GM19467 (cell line): ENCODE measurements around the gene GPBP1.
"Not testable (repeated sequence)": the region's sequence is repeated elsewhere in the genome, so short reads cannot be mapped to it uniquely, and the experiment has no call there.

ENCODE experiments used
- ATAC-seq: cut with Tn5 transposase; IDR thresholded peaks from one replicate; pipeline ENCODE4 v1.9.1; 2021; ENCODE audit warnings: mild to moderate bottlenecking, moderate library complexity; ENCODE audit not compliant: unreplicated experiment

Gene GPBP1

DNA sequence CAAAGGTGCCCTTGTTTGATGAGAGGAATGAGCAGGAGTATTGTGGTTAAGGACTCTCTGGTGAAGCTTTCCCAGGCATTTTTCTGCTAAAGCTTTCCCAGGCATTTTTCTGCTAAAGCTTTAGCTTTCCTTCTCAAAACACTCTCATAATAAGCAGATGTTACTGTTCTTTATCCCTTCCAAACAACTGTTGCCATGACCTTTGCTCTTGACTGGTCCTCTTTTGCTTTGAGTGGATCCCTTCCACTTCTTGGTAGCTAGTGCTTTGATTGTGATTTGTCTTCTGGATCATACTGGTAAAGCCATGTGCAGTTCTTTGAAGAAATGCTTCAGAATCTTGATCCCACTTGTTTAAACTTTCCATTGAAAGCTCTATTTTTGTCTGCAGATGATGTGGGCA is 85.8 kb downstream of the GPBP1 start:
- no peak for ATAC-seq

DNA sequence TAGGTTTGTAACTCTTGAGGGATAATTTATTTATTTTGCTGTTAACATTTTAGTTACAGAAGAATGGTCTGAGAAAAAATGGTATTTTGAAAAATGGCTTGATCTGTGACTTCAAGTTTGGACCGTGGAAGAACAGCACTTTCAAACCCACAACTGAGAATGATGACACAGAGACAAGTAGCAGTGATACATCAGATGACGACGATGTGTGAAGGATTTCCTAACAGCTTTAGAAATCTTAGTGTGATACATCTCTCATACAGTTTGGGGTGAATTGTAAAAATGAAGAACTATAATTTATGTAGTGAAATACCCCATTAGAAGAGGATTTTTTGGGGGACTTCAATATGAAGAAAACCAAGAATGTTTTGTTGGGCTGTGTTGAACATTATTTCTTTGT is 88.7 kb downstream of the GPBP1 start:
- ATAC-seq = no peak

- ATAC-seq = no peak
Measured at GRCh38 chr5:57267805-57268204, 93.9 kb downstream of the GPBP1 start.

GRCh38 chr5:57276353-57276752 is 102.5 kb downstream of the GPBP1 start:
- ATAC-seq = no peak

- ATAC-seq = no peak
Measured at GRCh38 chr5:57277085-57277484, 103.2 kb downstream of the GPBP1 start.

DNA sequence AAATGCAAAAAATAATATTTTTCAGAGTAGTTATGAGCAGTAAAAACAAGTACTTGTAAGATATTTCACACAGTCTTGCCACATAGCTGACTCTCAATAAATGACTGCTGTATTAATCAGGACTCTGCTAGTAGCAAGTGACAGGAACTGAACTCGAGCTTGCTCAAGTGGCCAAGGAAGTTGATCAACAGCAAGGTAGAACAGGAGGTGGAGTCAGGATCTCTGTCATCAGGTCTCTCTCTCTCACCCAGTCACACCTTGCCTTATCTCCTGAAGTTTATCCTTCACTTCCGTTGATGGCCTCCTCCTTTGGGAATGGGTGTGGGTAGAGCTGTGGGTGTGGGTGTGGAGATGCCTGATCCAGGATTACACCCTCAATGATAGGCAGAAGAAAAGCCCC is 107.0 kb downstream of the GPBP1 start:
- ATAC-seq = no peak

DNA sequence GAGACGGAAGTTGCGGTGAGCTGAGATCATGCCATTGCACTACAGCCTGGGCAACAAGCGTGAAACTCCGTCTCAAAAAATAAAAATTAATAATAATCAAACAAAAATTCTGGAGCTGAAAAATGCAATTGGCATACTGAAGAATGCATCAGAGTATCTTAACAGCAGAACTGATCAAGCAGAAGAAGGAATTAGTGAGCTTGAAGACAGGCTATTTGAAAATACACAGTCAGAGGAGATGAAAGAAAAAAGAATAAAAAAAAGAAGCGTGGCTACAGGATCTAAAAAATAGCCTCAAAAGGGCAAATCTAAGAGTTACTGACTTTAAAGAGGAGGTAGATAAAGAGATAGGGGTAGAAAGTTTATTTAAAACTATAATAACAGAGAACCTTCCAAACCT is 111.2 kb downstream of the GPBP1 start:
- ATAC-seq = not testable (repeated sequence)

- ATAC-seq = no peak
Measured at GRCh38 chr5:57291894-57292293, 118.0 kb downstream of the GPBP1 start.

DNA sequence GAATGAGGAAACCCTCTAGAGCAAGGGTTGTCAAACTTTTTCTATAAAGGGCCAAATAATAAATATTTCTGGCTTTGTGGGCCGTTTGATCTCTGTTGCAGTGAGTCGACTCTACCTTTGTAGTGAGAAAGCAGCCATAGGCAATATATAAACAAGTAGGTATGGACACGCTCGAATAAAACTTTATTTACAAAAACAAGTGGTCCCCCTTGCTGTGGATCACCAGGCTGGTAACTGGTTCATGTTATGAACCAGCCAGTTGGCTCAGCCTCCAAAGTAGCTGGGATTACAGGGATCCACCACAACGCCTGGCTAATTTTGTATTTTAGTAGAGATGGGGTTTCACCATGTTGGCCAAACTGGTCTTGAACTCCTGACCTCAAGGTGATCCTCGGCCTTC is 118.5 kb downstream of the GPBP1 start:
- no peak for ATAC-seq

DNA sequence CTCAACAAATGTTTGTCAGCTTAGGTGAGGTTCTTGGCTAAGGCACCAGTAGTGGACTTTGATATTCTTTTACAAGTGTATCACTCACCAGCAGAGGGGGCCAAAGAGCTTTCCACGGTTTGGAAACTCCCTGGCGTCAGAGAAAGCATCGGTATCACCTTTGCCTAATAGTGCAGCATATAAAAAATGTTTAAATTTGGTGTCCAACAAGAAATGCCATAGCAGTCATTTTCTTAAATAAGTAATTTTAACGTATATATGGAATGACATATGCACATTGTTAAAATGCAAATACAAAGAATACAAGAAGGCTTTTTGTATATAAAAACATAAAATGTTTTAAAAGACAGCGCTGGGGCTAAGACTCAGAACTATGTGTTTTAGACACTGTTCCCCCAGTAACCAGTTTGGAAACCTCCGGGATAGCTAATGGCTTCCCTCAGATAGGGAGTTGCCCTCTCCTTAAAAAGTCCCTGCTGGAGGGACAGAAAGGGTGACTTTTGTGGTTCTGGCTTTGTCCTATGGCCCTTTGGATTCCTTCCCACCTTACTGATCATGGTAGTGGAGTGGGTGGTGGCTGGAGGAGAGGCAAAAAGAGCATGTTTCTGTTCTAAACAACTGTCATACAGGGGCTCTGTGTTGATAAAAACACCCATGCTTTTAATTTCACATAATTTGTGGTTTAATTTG is 124.6 kb downstream of the GPBP1 start:
- ATAC-seq = peak; percentile 64

GRCh38 chr5:57298985-57299491 is 125.2 kb downstream of the GPBP1 start:
- no peak for ATAC-seq

DNA sequence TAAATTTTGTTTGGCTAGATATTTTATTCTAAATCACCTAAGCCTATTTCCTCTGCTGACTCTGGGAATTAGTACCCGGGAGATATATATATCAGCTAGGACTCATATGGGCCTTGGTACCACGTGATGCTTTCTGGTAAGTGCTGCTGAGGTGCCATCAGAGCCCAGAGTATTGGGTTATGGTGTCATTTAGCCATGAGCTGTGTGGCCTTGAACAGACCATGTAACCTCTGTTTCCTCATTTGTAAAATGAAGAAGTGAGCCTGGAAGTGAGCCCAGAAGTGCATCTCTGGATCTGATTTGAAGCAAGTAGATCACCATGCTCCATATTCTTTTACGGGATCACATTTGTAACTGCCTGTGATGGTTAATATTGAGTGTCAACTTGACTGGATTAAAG is 126.1 kb downstream of the GPBP1 start:
- ATAC-seq = no peak

- ATAC-seq = peak; percentile 36
Measured at GRCh38 chr5:57302164-57302563, 128.3 kb downstream of the GPBP1 start.

DNA sequence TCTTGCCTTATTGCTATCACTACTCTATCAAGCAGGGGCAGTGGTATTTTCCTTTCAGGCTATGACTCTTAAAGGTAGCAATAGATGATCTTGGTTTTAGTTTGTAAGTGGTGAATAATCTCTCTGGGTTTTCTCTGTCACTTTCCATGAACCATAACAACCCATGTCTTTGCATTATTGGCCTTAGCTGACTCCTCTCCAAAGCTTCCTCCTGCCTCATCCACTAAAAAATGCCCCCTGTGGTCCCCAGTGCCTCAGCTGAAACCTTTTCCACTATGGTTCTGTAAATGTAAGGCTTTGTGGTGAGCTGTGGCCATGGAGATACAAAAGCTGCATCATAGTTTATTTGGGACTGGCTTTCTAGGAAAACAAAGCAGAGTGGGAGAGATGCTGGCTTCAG is 128.8 kb downstream of the GPBP1 start:
- ATAC-seq = no peak

- no peak for ATAC-seq
Measured at GRCh38 chr5:57303985-57304384, 130.1 kb downstream of the GPBP1 start.

DNA sequence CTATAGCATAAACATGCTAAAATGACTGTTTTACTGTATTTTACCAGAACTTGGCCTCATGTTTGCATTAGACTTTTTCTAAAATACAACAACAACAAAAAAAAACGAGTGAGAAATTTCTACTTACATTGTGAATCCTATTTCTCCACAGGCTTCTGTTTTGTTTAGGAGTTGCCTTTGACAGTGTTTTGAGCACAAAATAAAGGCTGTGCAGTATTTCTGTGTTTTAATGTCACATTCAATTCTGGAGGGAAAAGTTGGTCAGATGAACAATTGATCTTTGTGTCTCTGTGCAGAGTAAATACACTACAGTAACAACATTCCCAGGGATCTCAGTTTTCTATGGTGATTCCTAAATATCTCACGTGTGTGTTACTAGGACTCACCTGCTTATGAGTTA is 131.1 kb downstream of the GPBP1 start:
- no peak for ATAC-seq

DNA sequence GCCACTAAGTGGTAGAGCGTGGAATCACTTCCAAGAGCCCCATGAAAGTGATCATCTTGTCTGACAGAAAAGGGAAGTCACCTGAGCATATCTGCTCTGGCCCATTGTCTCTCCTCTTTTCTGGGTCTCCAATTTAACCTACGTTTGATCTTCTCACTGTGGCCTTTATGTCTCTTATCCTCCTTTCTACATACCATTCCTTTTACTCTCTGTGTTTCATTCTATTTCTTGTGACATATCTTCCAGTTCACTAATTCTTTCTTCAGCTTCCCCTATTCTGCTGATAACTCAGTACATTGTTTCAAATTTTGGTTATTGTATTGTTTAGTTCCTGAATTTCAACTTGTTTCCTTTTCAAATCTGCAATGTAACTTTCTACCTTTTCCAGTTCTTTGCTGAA is 132.5 kb downstream of the GPBP1 start:
- no peak for ATAC-seq

- ATAC-seq = no peak
Measured at GRCh38 chr5:57307516-57307915, 133.7 kb downstream of the GPBP1 start.

DNA sequence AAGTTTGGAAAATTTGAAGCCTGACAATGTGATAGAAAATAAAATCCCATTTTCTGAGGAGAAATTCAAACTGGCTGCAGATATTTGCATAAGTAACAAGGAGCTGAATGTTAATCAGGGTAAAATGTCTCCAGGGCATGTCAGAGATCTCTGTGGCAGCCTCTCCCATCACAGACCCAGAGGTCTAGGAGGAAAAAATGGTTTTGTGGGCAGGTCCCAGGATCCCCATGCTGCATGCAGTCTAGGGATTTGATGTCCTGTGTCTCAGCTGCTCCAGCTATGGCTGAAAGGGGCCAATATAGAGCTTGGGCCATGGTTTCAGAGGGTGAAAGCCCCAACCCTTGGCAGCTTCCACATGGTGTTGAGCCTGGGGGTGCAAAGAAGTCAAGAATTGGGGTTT is 135.2 kb downstream of the GPBP1 start:
- ATAC-seq = not testable (repeated sequence)

- no peak for ATAC-seq
Measured at GRCh38 chr5:57311251-57311650, 137.4 kb downstream of the GPBP1 start.

DNA sequence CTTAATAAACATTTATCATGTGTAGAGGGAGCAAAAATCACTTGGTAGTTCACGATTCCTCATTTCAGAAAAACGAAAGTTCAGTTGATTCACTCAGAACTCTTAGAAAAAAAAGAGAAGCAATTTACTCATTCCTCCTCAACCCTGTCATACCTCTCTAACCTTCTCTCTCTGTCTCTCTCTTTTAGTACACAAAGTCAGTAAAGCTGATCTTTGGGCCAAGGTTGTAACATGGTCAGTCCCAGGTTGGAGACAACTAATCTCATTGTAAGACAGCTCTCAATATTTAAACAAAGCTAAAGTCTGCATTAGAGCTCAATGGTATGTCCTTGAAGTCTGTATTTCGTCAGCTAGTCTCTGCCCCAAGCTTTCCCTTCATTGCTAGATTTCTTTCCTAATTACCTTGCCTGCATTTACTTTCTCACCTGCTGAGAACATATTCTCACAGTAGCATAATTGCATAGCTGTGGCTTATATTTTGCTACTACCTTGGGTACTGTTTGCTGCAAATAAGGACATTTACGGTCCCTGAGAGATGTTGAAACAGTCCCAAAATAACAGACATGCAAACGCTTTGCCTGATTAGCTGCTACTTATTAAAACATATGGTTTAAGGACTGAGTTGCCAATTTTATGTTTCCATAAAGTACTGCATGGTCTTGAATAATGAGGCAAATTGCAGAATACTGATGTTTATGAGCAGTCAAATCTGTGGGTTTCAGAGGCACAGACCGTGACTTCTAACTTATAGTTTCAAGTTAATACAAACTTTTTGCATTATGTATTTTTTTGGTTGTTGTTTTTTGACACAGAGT is 138.3 kb downstream of the GPBP1 start:
- ATAC-seq = no peak

DNA sequence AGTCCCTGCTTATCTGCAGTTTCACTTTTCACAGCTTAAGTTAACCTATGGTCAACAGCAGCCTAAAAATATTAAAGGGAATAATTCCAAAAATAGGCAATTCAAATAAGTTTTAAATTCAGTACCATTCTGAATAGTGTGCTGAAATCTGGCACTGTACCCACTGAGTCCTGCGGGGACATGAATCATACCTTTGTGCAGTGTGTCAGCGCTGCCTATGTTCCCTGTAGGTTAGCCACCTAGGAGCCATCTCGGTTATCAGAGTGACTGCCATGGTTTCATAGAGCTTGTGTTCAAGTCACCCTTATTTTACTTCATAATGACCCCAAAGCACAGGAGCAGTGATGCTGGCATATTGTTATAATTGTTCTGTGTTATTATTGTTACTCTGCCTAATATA is 139.9 kb downstream of the GPBP1 start:
- no peak for ATAC-seq
